ENCODE results near the gene ANK3.

Gene ANK3

GRCh38 chr10:60340973-60341372, 48.7 kb downstream of the ANK3 start:
- DNase-seq = no peak

- DNase-seq = no peak
Observed at GRCh38 chr10:60339757-60340156, 49.9 kb downstream of the ANK3 start.

- DNase-seq = no peak
Observed at GRCh38 chr10:60338786-60339185, 50.9 kb downstream of the ANK3 start.

GRCh38 chr10:60338002-60338564, 51.6 kb downstream of the ANK3 start:
- no peak for DNase-seq

- no peak for DNase-seq
Observed at GRCh38 chr10:60336901-60337630, 52.6 kb downstream of the ANK3 start.

- DNase-seq = no peak
Observed at GRCh38 chr10:60335708-60336107, 54.0 kb downstream of the ANK3 start.

- no peak for DNase-seq
Observed at GRCh38 chr10:60334991-60335390, 54.7 kb downstream of the ANK3 start.

- DNase-seq = no peak
Observed at GRCh38 chr10:60332371-60332770, 57.3 kb downstream of the ANK3 start.

GRCh38 chr10:60331886-60332285, 57.8 kb downstream of the ANK3 start:
- no peak for DNase-seq

GRCh38 chr10:60323162-60323561, 66.5 kb downstream of the ANK3 start:
- DNase-seq = no peak

GRCh38 chr10:60320666-60321065, 69.0 kb downstream of the ANK3 start:
- DNase-seq = no peak

- no peak for DNase-seq
Observed at GRCh38 chr10:60316029-60316428, 73.6 kb downstream of the ANK3 start.

- DNase-seq = no peak
Observed at GRCh38 chr10:60315311-60315710, 74.4 kb downstream of the ANK3 start.

- DNase-seq = peak in 1 of 3 experiments; percentile 43
Observed at GRCh38 chr10:60314069-60314940, 75.4 kb downstream of the ANK3 start.

- DNase-seq = no peak
Observed at GRCh38 chr10:60313589-60313952, 76.1 kb downstream of the ANK3 start.

GRCh38 chr10:60312818-60313588, 76.7 kb downstream of the ANK3 start:
- DNase-seq = no peak

- DNase-seq = no peak
Observed at GRCh38 chr10:60311821-60312220, 77.9 kb downstream of the ANK3 start.

GRCh38 chr10:60310740-60311139, 78.9 kb downstream of the ANK3 start:
- no peak for DNase-seq

- no peak for DNase-seq
Observed at GRCh38 chr10:60309891-60310290, 79.8 kb downstream of the ANK3 start.

- no peak for DNase-seq
Observed at GRCh38 chr10:60309371-60309770, 80.3 kb downstream of the ANK3 start.

GRCh38 chr10:60305380-60305892, 84.2 kb downstream of the ANK3 start:
- no peak for DNase-seq

GRCh38 chr10:60304829-60305379, 84.8 kb downstream of the ANK3 start:
- DNase-seq = no peak

- DNase-seq = no peak
Observed at GRCh38 chr10:60303778-60304177, 85.9 kb downstream of the ANK3 start.
